Upper lobe of right lung (tissue), 1 donor: ENCODE data around the gene SPHK2. TPM values are rescaled to one million over a fixed set of nuclear protein-coding genes. Genes with fewer than 3 reads are reported as not detected.
"Not testable (repeated sequence)": the region's sequence is repeated elsewhere in the genome, so short reads cannot be mapped to it uniquely, and the experiment has no call there.

Experiments
- ATAC-seq: fragments of 200-7000 bp; cut with Tn5 transposase; one replicate; pipeline ENCODE4 v1.9.1; 2020; ENCODE audit warnings: mild to moderate bottlenecking, moderate library complexity
- DNase-seq: peaks from one replicate; pipeline ENCODE4 v3.0.0-alpha.2; 2020
- H3K27ac ChIP-seq: fragments of 200-600 bp; one replicate; pipeline ENCODE4 v1.8.0; 2022
- H3K27me3 ChIP-seq: fragments of 200-600 bp; one replicate; pipeline ENCODE4 v1.8.0; 2022; ENCODE audit warnings: mild to moderate bottlenecking
- H3K36me3 ChIP-seq: fragments of 200-600 bp; one replicate; pipeline ENCODE4 v1.8.0; 2022
- H3K4me1 ChIP-seq: fragments of 200-600 bp; one replicate; pipeline ENCODE4 v1.8.0; 2022
- H3K4me3 ChIP-seq: fragments of 200-600 bp; one replicate; pipeline ENCODE4 v1.8.0; 2022; ENCODE audit warnings: mild to moderate bottlenecking
- H3K9me3 ChIP-seq: fragments of 200-600 bp; one replicate; pipeline ENCODE4 v1.8.0; 2022
- CTCF ChIP-seq: fragments of 200-600 bp; IDR thresholded peaks from one replicate; pipeline ENCODE4 v1.8.0; 2022; ENCODE audit warnings: antibody characterized with exemption
- intact Hi-C: fragments of 100-400 bp; cut with DNase I; formaldehyde crosslinking; loops from one replicate; pipeline ENCODE4 v1.11.0; 2022
- long read RNA-seq: library from polyadenylated mRNA; unstranded; transcript quantifications from one replicate; pipeline ENCODE4 v2.0.0, GENCODE V29; 2021
- total RNA-seq: library from RNA; stranded (reverse); fragmentation: NEBNext Ultra II Directional; extraction: Animal tissue kit (Norgen Biotek cat#: 25700); gene quantifications from one replicate; pipeline ENCODE4 v1.2.1, GENCODE V29; 2021
- donor health status: DM: no; HTN: yes; CAD: no; lungs with severe emphysema.

The SPHK2 gene
- 23.3 TPM for total RNA-seq
- long read RNA-seq, partial matches to known transcripts, result 15 of 29 reads
- long read RNA-seq, other reads (novel, unspliced or antisense), result 7 of 29 reads

GRCh38 chr19:48618916-48619691 is at the start of gene SPHK2, which contains the start of gene RPL18:
TSS of gene SPHK2 (plus strand) at chr19:48619506. CDS start at chr19:48620515, 1,009 bp downstream.
TSS of gene RPL18 (minus strand) at chr19:48619178. CDS start at chr19:48619143, 35 bp downstream.
- Histone ChIP-seq H3K4me3 (peak within 1 kb of the TSS; percentile 90), H3K4me1 (peaks cover 35% of the 10 kb centered on the region), H3K27ac (peak within 1 kb of the TSS; percentile 93), H3K36me3 (peaks cover 30% of the 10 kb centered on the region), H3K9me3 (no peaks in the 10 kb centered on the region), H3K27me3 (no peaks in the 10 kb centered on the region)
- no peak for TF ChIP-seq CTCF
- intact Hi-C loops, result no loop called here
- DNase-seq (peak; percentile 98), ATAC-seq (peak; percentile 89)

GRCh38 chr19:48569814-48570213 is 49.5 kb upstream of the SPHK2 start:
- no peaks in the 10 kb centered on the region for H3K36me3 ChIP-seq
- H3K9me3 ChIP-seq, result no peaks in the 10 kb centered on the region
- no peak for DNase-seq
- no peak overlapping the region for H3K4me3 ChIP-seq
- intact Hi-C loops, result no loop called here
- TF ChIP-seq CTCF, result no peak
- H3K27ac ChIP-seq, result no peak overlapping the region
- ATAC-seq, result no peak
- H3K27me3 ChIP-seq, result no peaks in the 10 kb centered on the region
- peaks cover 10% of the 10 kb centered on the region for H3K4me1 ChIP-seq

- Histone ChIP-seq H3K36me3 (no peaks in the 10 kb centered on the region), H3K4me1 (peaks cover 10% of the 10 kb centered on the region), H3K27ac (no peak overlapping the region), H3K9me3 (no peaks in the 10 kb centered on the region), H3K27me3 (no peaks in the 10 kb centered on the region), H3K4me3 (no peak overlapping the region)
- no peak for TF ChIP-seq CTCF
- DNase-seq (no peak), ATAC-seq (peak; percentile 66)
- intact Hi-C loops, result no loop called here
These were observed 47.7 kb upstream of the SPHK2 start for GRCh38 chr19:48571378-48572162.

GRCh38 chr19:48573163-48573505 is 46.2 kb upstream of the SPHK2 start:
- intact Hi-C loops, result no loop called here
- DNase-seq (no peak), ATAC-seq (no peak)
- no peak overlapping the region for H3K4me3 ChIP-seq
- peaks cover 10% of the 10 kb centered on the region for H3K4me1 ChIP-seq
- no peaks in the 10 kb centered on the region for H3K36me3 ChIP-seq
- no peak overlapping the region for H3K27ac ChIP-seq
- TF ChIP-seq CTCF, result no peak
- H3K27me3 ChIP-seq, result no peaks in the 10 kb centered on the region
- H3K9me3 ChIP-seq, result no peaks in the 10 kb centered on the region

- intact Hi-C loops, result no loop called here
- H3K4me1 ChIP-seq, result peaks cover 6% of the 10 kb centered on the region
- DNase-seq (no peak), ATAC-seq (no peak)
- no peak overlapping the region for H3K4me3 ChIP-seq
- no peaks in the 10 kb centered on the region for H3K36me3 ChIP-seq
- H3K9me3 ChIP-seq, result no peaks in the 10 kb centered on the region
- no peak overlapping the region for H3K27ac ChIP-seq
- H3K27me3 ChIP-seq, result no peaks in the 10 kb centered on the region
- no peak for TF ChIP-seq CTCF
These were observed 43.2 kb upstream of the SPHK2 start for GRCh38 chr19:48575931-48576622.

GRCh38 chr19:48577908-48578307 is 41.4 kb upstream of the SPHK2 start:
- H3K9me3 ChIP-seq, H3K36me3 ChIP-seq, H3K4me1 ChIP-seq, H3K27me3 ChIP-seq, H3K27ac ChIP-seq, H3K4me3 ChIP-seq, DNase-seq, intact Hi-C loops, ATAC-seq: not testable (repeated sequence)
